H1 (cell line): ENCODE measurements around the gene THBD. TPM values are rescaled to one million over a fixed set of nuclear protein-coding genes. Genes with fewer than 3 reads are reported as not detected.

Experiments
- CTCF ChIA-PET: fragments of 300-600 bp; sonication (Branson Sonifier 250); formaldehyde crosslinking; loops from one replicate; lab custom pipeline; 2021; ENCODE audit not compliant: partially characterized antibody; lab: Charles Lee
- POLR2A ChIA-PET: fragments of 300-600 bp; sonication (Branson Sonifier 250); formaldehyde crosslinking; loops from one replicate; lab custom pipeline; 2021; ENCODE audit warnings: inconsistent platforms; ENCODE audit not compliant: partially characterized antibody; lab: Charles Lee
- DNase-seq, 2 experiments: peaks; one replicate each; pipeline versions ENCODE4 v3.0.0 to v3.0.0-alpha.2; 2010 to 2022; ENCODE audit warnings: low spot score in 2 of 2, low read depth in 1 of 2, mixed read lengths in 1 of 2
- FAIRE-seq: peaks from 2 replicates; lab custom pipeline; 2011; peaks lifted over from hg19 to GRCh38; lab: Jason Lieb, UNC
- H2AFZ ChIP-seq: 2 replicates; pipeline ENCODE4 v1.8.1; 2012; ENCODE audit warnings: low read length, inconsistent platforms
- H2AK5ac ChIP-seq: 2 replicates; pipeline ENCODE4 v1.6.1; 2013; ENCODE audit warnings: low read depth, low read length
- H2BK120ac ChIP-seq: replicated peaks from 2 replicates; pipeline ENCODE3; 2013; ENCODE audit warnings: low read depth, low read length, inconsistent platforms
- H2BK12ac ChIP-seq: 2 replicates; pipeline ENCODE4 v1.6.1; 2013; ENCODE audit warnings: low read depth, low read length
- H2BK15ac ChIP-seq: 2 replicates; pipeline ENCODE4 v1.6.1; 2013; ENCODE audit warnings: low read length
- H2BK20ac ChIP-seq: 2 replicates; pipeline ENCODE4 v1.6.1; 2013; ENCODE audit warnings: low read length
- H2BK5ac ChIP-seq: 2 replicates; pipeline ENCODE4 v1.6.1; 2013; ENCODE audit warnings: low read depth, low read length
- H3K14ac ChIP-seq: 2 replicates; pipeline ENCODE4 v1.6.1; 2013; ENCODE audit warnings: inconsistent platforms; ENCODE audit not compliant: insufficient read length
- H3K18ac ChIP-seq: 2 replicates; pipeline ENCODE4 v1.6.1; 2013; ENCODE audit warnings: low read length; ENCODE audit errors: extremely low read depth
- H3K23ac ChIP-seq: 2 replicates; pipeline ENCODE4 v1.6.1; 2013; ENCODE audit warnings: inconsistent platforms; ENCODE audit not compliant: insufficient read length
- H3K23me2 ChIP-seq: 2 replicates; pipeline ENCODE4 v1.6.1; 2013; ENCODE audit warnings: low read depth, low read length
- H3K27ac ChIP-seq: 2 replicates; pipeline ENCODE4 v1.6.1; 2011; ENCODE audit warnings: low read depth, low read length, inconsistent platforms
- H3K27me3 ChIP-seq, 4 experiments: replicated peaks in 1 of 4; 1 replicate in 1 of 4; 2 replicates in 3 of 4; pipeline versions ENCODE4 v1.6.1 to v1.8.1; 2011 to 2013; ENCODE audit warnings: low read length in 3 of 4, mild to moderate bottlenecking in 3 of 4, inconsistent platforms in 2 of 4, mixed read lengths in 2 of 4, moderate library complexity in 1 of 4; ENCODE audit not compliant: control insufficient read depth in 3 of 4, insufficient read depth in 3 of 4; ENCODE audit errors: extremely low read depth in 1 of 4
- H3K36me3 ChIP-seq, 4 experiments: 2 replicates each; pipeline versions ENCODE4 v1.6.1 to v1.8.1; 2011 to 2013; ENCODE audit warnings: mild to moderate bottlenecking in 4 of 4, low read length in 3 of 4, moderate library complexity in 2 of 4, control low read depth in 1 of 4, inconsistent platforms in 1 of 4; ENCODE audit not compliant: insufficient read depth in 4 of 4, control insufficient read depth in 2 of 4
- H3K4ac ChIP-seq: replicated peaks from 2 replicates; pipeline ENCODE3; 2013; ENCODE audit warnings: low read length, low read depth, mixed read lengths, inconsistent platforms; ENCODE audit not compliant: insufficient read length
- H3K4me1 ChIP-seq, 4 experiments: replicated peaks in 1 of 4; 1 replicate in 1 of 4; 2 replicates in 3 of 4; pipeline versions ENCODE4 v1.6.1 to v1.8.1; 2011 to 2013; ENCODE audit warnings: low read length in 3 of 4, inconsistent platforms in 2 of 4, mixed read lengths in 1 of 4; ENCODE audit not compliant: insufficient read depth in 4 of 4, control insufficient read depth in 3 of 4
- H3K4me2 ChIP-seq, 2 experiments: 2 replicates each; pipeline versions ENCODE4 v1.6.1 to v1.8.1; 2011 to 2013; ENCODE audit warnings: low read depth in 2 of 2, low read length in 2 of 2, control low read depth in 1 of 2, inconsistent platforms in 1 of 2, mild to moderate bottlenecking in 1 of 2; ENCODE audit not compliant: insufficient read depth in 1 of 2
- H3K4me3 ChIP-seq, 4 experiments: fragments of 200-600, 300-600 bp in 1 of 4; sonication (generic), shearing (Covaris generic), sonication (Bioruptor Twin) in 1 of 4; 2 replicates each; pipeline versions ENCODE4 v1.5.1 to v1.8.1; 2011 to 2016; ENCODE audit warnings: low read length in 4 of 4, low read depth in 3 of 4, control low read depth in 2 of 4, inconsistent platforms in 2 of 4, mild to moderate bottlenecking in 2 of 4, mixed read lengths in 1 of 4, moderate library complexity in 1 of 4; ENCODE audit not compliant: insufficient read depth in 2 of 4; ENCODE audit errors: extremely low read depth in 1 of 4
- H3K56ac ChIP-seq: replicated peaks from 2 replicates; pipeline ENCODE3; 2013; ENCODE audit warnings: low read depth, mild to moderate bottlenecking, mixed read lengths, low read length, inconsistent platforms; ENCODE audit not compliant: insufficient read length
- H3K79me1 ChIP-seq: 2 replicates; pipeline ENCODE4 v1.6.1; 2013; ENCODE audit warnings: low read depth, low read length, control low read depth
- H3K79me2 ChIP-seq, 2 experiments: 2 replicates each; pipeline versions ENCODE4 v1.6.1 to v1.8.1; 2012 to 2013; ENCODE audit warnings: low read length in 2 of 2, mild to moderate bottlenecking in 2 of 2, inconsistent platforms in 1 of 2; ENCODE audit not compliant: insufficient read depth in 2 of 2, control insufficient read depth in 1 of 2
- H3K9ac ChIP-seq, 4 experiments: replicated peaks in 1 of 4; 1 replicate in 1 of 4; 2 replicates in 3 of 4; pipeline versions ENCODE4 v1.6.1 to v1.8.1; 2011 to 2013; ENCODE audit warnings: low read depth in 3 of 4, low read length in 3 of 4, control low read depth in 2 of 4, mild to moderate bottlenecking in 2 of 4, moderate library complexity in 2 of 4, inconsistent platforms in 1 of 4; ENCODE audit errors: extremely low read depth in 1 of 4
- H3K9me3 ChIP-seq, 2 experiments: 2 replicates each; pipeline versions ENCODE4 v1.6.1 to v1.8.1; 2012 to 2013; ENCODE audit warnings: mild to moderate bottlenecking in 2 of 2, moderate library complexity in 2 of 2, control low read depth in 1 of 2, inconsistent platforms in 1 of 2, low read depth in 1 of 2, low read length in 1 of 2, mixed read lengths in 1 of 2; ENCODE audit not compliant: insufficient read depth in 2 of 2
- H4K20me1 ChIP-seq, 2 experiments: replicated peaks in 1 of 2; 2 replicates each; pipeline versions ENCODE3 to v1.8.1; 2011 to 2013; ENCODE audit warnings: inconsistent platforms in 2 of 2, low read length in 2 of 2, mild to moderate bottlenecking in 1 of 2; ENCODE audit not compliant: insufficient read depth in 2 of 2, control insufficient read depth in 1 of 2
- H4K5ac ChIP-seq: 2 replicates; pipeline ENCODE4 v1.6.1; 2013; ENCODE audit warnings: low read length, low read depth, mixed read lengths, inconsistent platforms; ENCODE audit not compliant: insufficient read length
- H4K8ac ChIP-seq: 2 replicates; pipeline ENCODE4 v1.8.0; 2013; ENCODE audit warnings: mild to moderate bottlenecking, moderate library complexity, low read length, inconsistent platforms; ENCODE audit not compliant: insufficient read depth; ENCODE audit errors: extremely low read depth
- H4K91ac ChIP-seq: replicated peaks from 2 replicates; pipeline ENCODE3; 2013; ENCODE audit warnings: low read length, mixed read lengths, inconsistent platforms; ENCODE audit not compliant: insufficient read length
- BACH1 ChIP-seq: IDR thresholded peaks from 2 replicates; pipeline ENCODE4 v1.6.1; 2012; ENCODE audit warnings: low read length, improper control_type of control experiment
- BRCA1 ChIP-seq: IDR thresholded peaks from 2 replicates; pipeline ENCODE4 v1.6.1; 2012; ENCODE audit warnings: low read depth, low read length, improper control_type of control experiment
- WGBS, 2 experiments: shearing (Covaris generic) in 1 of 2; methylation state at CpG; one replicate each; pipeline versions ENCODE4 v1.1.6 to v1.1.7; 2013 to 2015; ENCODE audit warnings: low lambda C conversion rate in 2 of 2, mixed read lengths in 2 of 2, inconsistent platforms in 1 of 2, low coverage in 1 of 2, missing lambda C conversion rate in 1 of 2; ENCODE audit not compliant: insufficient replicate concordance in 2 of 2, insufficient coverage in 1 of 2, insufficient read length in 1 of 2; ENCODE audit errors: extremely low coverage in 1 of 2, missing lambda C conversion rate in 1 of 2; 5-methylcytosine and 5-hydroxymethylcytosine counted together
- polyA plus RNA-seq, 7 experiments: library from polyadenylated mRNA; depleted of rRNA in 3 of 7; stranded (reverse) in 5 of 7; unstranded in 2 of 7; fragments of >200 nt in 5 of 7; fragments of 200-250 nt in 2 of 7; gene quantifications; 1 replicate in 5 of 7; 2 replicates in 1 of 7; 4 replicates in 1 of 7; pipeline versions ENCODE4 v1.2.1 to v1.2.3, GENCODE V29; 2011 to 2013; ENCODE audit warnings: missing spikeins in 2 of 7, mixed read lengths in 2 of 7
- total RNA-seq: library from RNA; stranded (reverse); fragmentation: NEBNext Ultra II Directional; extraction: Animal tissue kit (Norgen Biotek cat#: 25700); gene quantifications from 2 replicates; pipeline ENCODE4 v1.2.1, GENCODE V29; 2021

Gene THBD
- total and polyA plus RNA-seq, 2 of the 8 experiments (the other 6 are each of a cell fraction or from before 2014, with no cell fraction given): 0.21 to 0.43 TPM

DNA sequence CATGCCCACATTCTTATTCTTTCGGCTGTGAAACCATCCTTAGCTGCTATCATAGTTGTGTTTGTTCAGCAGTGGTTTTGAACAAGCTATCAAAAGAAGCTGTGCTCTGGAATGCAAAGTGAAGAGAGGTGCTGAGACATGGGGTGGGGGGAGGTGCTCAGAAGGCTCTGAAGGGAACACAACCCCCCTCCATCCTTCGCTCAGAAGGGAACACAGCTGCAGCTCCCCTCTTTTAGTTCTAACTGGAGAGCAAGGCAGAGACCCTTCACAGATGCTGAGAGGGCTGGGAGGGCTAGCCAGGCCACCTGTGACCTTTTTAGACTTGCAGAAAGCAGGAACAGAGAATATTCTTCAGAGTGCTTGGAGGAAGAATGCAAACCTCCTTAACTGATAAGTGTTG, 32.0 kb downstream of the THBD start:
- no peak for FAIRE-seq
- 87% methylated on average over 1 of the region's 2 CpGs; no CpG with 5 or more reads in 1 of the 2 experiments for WGBS, 2 experiments
- Histone ChIP-seq H3K4me2 (no peak overlapping the region), H2BK5ac (no peak overlapping the region), H3K27me3 (no peaks in the 10 kb centered on the region), H4K91ac (no peak overlapping the region), H4K5ac (no peak overlapping the region), H3K56ac (no peak overlapping the region), H3K36me3 (no peaks in the 10 kb centered on the region), H4K20me1 (no peaks in the 10 kb centered on the region), H3K9me3 (no peaks in the 10 kb centered on the region), H3K4me1 (no peaks in the 10 kb centered on the region), H3K23ac (no peak overlapping the region), H3K4me3 (no peak overlapping the region), H2BK120ac (no peak overlapping the region), H3K9ac (no peak overlapping the region), H3K23me2 (no peaks in the 10 kb centered on the region), H2BK20ac (no peak overlapping the region), H2BK15ac (no peak overlapping the region), H4K8ac (no peak overlapping the region), H3K27ac (no peak overlapping the region)
- no peak for DNase-seq
- TF ChIP-seq BACH1 (no peak), BRCA1 (no peak)
- TF ChIP-seq, all 59 proteins: peak for 0
- Histone ChIP-seq H3K79me2 (no peaks in the 10 kb centered on the region), H2BK12ac (no peak overlapping the region), H3K18ac (no peak overlapping the region), H2AFZ (no peak overlapping the region), H3K14ac (no peak overlapping the region), H3K4ac (no peak overlapping the region), H2AK5ac (no peak overlapping the region), H3K79me1 (no peaks in the 10 kb centered on the region)
- ChIA-PET POLR2A (no interaction called here), CTCF (interaction anchor here (0.9 to 2.3 kb wide), 9 partner anchors 43 to 323 kb away, joined by 3 to 7 read pairs (median 3); no protein-coding TSS in a partner anchor)
